Neural cell (in vitro differentiated cells): Measurements from ENCODE around the gene SRSF1. TPM values are rescaled to one million over a fixed set of nuclear protein-coding genes. Genes with fewer than 3 reads are reported as not detected.

Source experiments
- H2AFZ ChIP-seq: fragments of 200-600, 300-800 bp; sonication (generic), shearing (Covaris generic); 2 replicates; pipeline ENCODE4 v1.6.0; 2014; ENCODE audit warnings: low read depth, mild to moderate bottlenecking, antibody characterized with exemption, low read length, moderate library complexity
- H3F3A ChIP-seq: fragments of 200-600 bp; shearing (Covaris generic); 2 replicates; pipeline ENCODE4 v1.6.1; 2016; ENCODE audit warnings: mild to moderate bottlenecking, moderate library complexity, mixed read lengths, antibody characterized with exemption, low read length; ENCODE audit not compliant: insufficient read depth, poor library complexity, severe bottlenecking
- H3K27ac ChIP-seq: fragments of 200-600, 300-800 bp; sonication (generic), shearing (Covaris generic); 2 replicates; pipeline ENCODE4 v1.5.1; 2014; ENCODE audit warnings: mild to moderate bottlenecking, low read length, moderate library complexity
- H3K27me3 ChIP-seq: fragments of 300-800, 200-600 bp; sonication (generic), shearing (Covaris generic); 2 replicates; pipeline ENCODE4 v1.6.0; 2014; ENCODE audit warnings: mild to moderate bottlenecking, low read depth, low read length, moderate library complexity; ENCODE audit not compliant: insufficient read depth
- H3K36me3 ChIP-seq: fragments of 300-800, 200-600 bp; sonication (generic), shearing (Covaris generic); 2 replicates; pipeline ENCODE4 v1.5.1; 2014; ENCODE audit warnings: mild to moderate bottlenecking, antibody characterized with exemption, low read length, moderate library complexity; ENCODE audit not compliant: insufficient read depth
- H3K4me2 ChIP-seq: fragments of 300-800, 200-600 bp; sonication (generic), shearing (Covaris generic); 2 replicates; pipeline ENCODE4 v1.6.0; 2014; ENCODE audit warnings: mild to moderate bottlenecking, low read length
- H3K4me3 ChIP-seq: fragments of 300-800, 200-600 bp; sonication (generic), shearing (Covaris generic); 2 replicates; pipeline ENCODE4 v1.5.1; 2014; ENCODE audit warnings: mild to moderate bottlenecking, low read length, moderate library complexity
- H3K79me2 ChIP-seq: fragments of 200-600 bp; shearing (Covaris generic); replicated peaks from 2 replicates; pipeline ENCODE4 v1.6.0; 2014; ENCODE audit warnings: mild to moderate bottlenecking, low read length, moderate library complexity; ENCODE audit not compliant: insufficient read depth
- H3K9ac ChIP-seq: fragments of 300-800, 200-600 bp; sonication (generic), shearing (Covaris generic); 2 replicates; pipeline ENCODE4 v1.6.1; 2016; ENCODE audit warnings: mild to moderate bottlenecking, low read length, mixed read lengths
- H3K9me2 ChIP-seq: fragments of 200-600 bp; shearing (Covaris generic); 2 replicates; pipeline ENCODE4 v1.6.1; 2016; ENCODE audit warnings: mild to moderate bottlenecking, low read length, mixed read lengths; ENCODE audit not compliant: insufficient read depth
- H3K9me3 ChIP-seq: fragments of 200-600, 300-800 bp; sonication (generic), shearing (Covaris generic); 2 replicates; pipeline ENCODE4 v1.6.1; 2016; ENCODE audit warnings: mild to moderate bottlenecking, mixed run types, low read length, moderate library complexity, mixed read lengths
- H4K20me1 ChIP-seq: fragments of 200-600 bp; shearing (Covaris generic); 2 replicates; pipeline ENCODE4 v1.6.1; 2016; ENCODE audit warnings: mild to moderate bottlenecking, mixed run types; ENCODE audit not compliant: insufficient read depth
- EP300 ChIP-seq: fragments of 450-650 bp; conservative IDR thresholded peaks from 2 replicates; pipeline ENCODE4 v1.6.1; 2014; ENCODE audit warnings: antibody characterized with exemption, mild to moderate bottlenecking, moderate library complexity; ENCODE audit not compliant: poor library complexity, severe bottlenecking
- EZH2 ChIP-seq: fragments of 200-600, 300-800 bp; shearing (Covaris generic), sonication (generic); IDR thresholded peaks from 2 replicates; pipeline ENCODE4 v1.6.1; 2014; ENCODE audit warnings: antibody characterized with exemption, low read length, borderline replicate concordance, mild to moderate bottlenecking; ENCODE audit not compliant: insufficient read depth, poor library complexity, severe bottlenecking
- MXI1 ChIP-seq: fragments of 450-650 bp; conservative IDR thresholded peaks from 2 replicates; pipeline ENCODE4 v1.6.1; 2014; ENCODE audit warnings: antibody characterized with exemption, mild to moderate bottlenecking; ENCODE audit not compliant: poor library complexity, severe bottlenecking
- POLR2AphosphoS5 ChIP-seq: IDR thresholded peaks from 2 replicates; pipeline ENCODE4 v1.6.1; 2012
- RAD21 ChIP-seq: fragments of 450-650 bp; conservative IDR thresholded peaks from 2 replicates; pipeline ENCODE4 v1.6.1; 2014; ENCODE audit warnings: antibody characterized with exemption, mild to moderate bottlenecking, moderate library complexity
- SMC3 ChIP-seq: fragments of 450-650 bp; conservative IDR thresholded peaks from 2 replicates; pipeline ENCODE4 v1.6.1; 2014; ENCODE audit warnings: antibody characterized with exemption, mild to moderate bottlenecking, moderate library complexity; ENCODE audit not compliant: poor library complexity
- TAF1 ChIP-seq: IDR thresholded peaks from 2 replicates; pipeline ENCODE4 v1.6.1; 2012; ENCODE audit warnings: low read depth
- polyA plus RNA-seq: library from polyadenylated mRNA; depleted of rRNA; stranded (reverse); fragments of >200 nt; gene quantifications from 2 replicates; pipeline ENCODE4 v1.2.3, GENCODE V29; 2014
- TF ChIP-seq, protein P1 (sequence below): IDR thresholded peaks from 2 replicates; pipeline ENCODE4 v1.6.1; 2012; ENCODE audit warnings: borderline replicate concordance
- TF ChIP-seq, protein P2 (sequence below): fragments of 450-650 bp; IDR thresholded peaks from 2 replicates; pipeline ENCODE4 v1.5.1; 2014; ENCODE audit warnings: antibody characterized with exemption, mild to moderate bottlenecking, moderate library complexity; ENCODE audit not compliant: poor library complexity, severe bottlenecking

The SRSF1 gene
- polyA plus RNA-seq, 1 donor from 2014 or later, result 380 TPM

DNA sequence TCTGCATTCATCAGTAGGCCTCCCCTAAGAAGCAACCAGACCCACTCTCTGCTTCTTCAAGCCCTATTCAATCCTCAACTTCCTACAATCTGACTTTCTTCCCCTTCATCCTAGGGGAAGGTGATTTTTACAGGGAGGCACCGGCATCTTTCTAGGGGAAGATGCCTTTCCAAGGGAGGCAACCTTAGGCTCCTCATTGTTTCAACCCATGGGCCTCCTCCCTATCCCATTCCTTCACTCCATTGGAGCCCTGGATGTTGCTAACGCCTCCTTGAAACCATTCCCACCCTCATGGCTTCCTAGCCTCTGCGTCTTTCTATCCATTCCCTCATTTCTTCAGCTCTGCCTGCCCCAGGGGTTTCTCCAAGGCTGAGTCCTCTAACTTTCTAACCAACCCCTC is 49.2 kb downstream of the SRSF1 start:
- Histone ChIP-seq H3K36me3 (no peaks in the 10 kb centered on the region), H3K79me2 (peaks cover 22% of the 10 kb centered on the region), H4K20me1 (no peaks in the 10 kb centered on the region), H3K9ac (no peak overlapping the region), H3K27me3 (no peaks in the 10 kb centered on the region), H3K27ac (no peak overlapping the region), H3K4me3 (no peak overlapping the region), H2AFZ (no peak overlapping the region), H3K4me2 (no peak overlapping the region), H3K9me3 (no peaks in the 10 kb centered on the region), H3F3A (no peaks in the 10 kb centered on the region), H3K9me2 (no peaks in the 10 kb centered on the region)
- TF ChIP-seq EP300 (no peak), RAD21 (no peak), EZH2 (no peak), MXI1 (no peak), POLR2AphosphoS5 (no peak), TAF1 (no peak), SMC3 (no peak)
- TF ChIP-seq, protein P1, sequence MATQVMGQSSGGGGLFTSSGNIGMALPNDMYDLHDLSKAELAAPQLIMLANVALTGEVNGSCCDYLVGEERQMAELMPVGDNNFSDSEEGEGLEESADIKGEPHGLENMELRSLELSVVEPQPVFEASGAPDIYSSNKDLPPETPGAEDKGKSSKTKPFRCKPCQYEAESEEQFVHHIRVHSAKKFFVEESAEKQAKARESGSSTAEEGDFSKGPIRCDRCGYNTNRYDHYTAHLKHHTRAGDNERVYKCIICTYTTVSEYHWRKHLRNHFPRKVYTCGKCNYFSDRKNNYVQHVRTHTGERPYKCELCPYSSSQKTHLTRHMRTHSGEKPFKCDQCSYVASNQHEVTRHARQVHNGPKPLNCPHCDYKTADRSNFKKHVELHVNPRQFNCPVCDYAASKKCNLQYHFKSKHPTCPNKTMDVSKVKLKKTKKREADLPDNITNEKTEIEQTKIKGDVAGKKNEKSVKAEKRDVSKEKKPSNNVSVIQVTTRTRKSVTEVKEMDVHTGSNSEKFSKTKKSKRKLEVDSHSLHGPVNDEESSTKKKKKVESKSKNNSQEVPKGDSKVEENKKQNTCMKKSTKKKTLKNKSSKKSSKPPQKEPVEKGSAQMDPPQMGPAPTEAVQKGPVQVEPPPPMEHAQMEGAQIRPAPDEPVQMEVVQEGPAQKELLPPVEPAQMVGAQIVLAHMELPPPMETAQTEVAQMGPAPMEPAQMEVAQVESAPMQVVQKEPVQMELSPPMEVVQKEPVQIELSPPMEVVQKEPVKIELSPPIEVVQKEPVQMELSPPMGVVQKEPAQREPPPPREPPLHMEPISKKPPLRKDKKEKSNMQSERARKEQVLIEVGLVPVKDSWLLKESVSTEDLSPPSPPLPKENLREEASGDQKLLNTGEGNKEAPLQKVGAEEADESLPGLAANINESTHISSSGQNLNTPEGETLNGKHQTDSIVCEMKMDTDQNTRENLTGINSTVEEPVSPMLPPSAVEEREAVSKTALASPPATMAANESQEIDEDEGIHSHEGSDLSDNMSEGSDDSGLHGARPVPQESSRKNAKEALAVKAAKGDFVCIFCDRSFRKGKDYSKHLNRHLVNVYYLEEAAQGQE, result no peak
- TF ChIP-seq, protein P2, sequence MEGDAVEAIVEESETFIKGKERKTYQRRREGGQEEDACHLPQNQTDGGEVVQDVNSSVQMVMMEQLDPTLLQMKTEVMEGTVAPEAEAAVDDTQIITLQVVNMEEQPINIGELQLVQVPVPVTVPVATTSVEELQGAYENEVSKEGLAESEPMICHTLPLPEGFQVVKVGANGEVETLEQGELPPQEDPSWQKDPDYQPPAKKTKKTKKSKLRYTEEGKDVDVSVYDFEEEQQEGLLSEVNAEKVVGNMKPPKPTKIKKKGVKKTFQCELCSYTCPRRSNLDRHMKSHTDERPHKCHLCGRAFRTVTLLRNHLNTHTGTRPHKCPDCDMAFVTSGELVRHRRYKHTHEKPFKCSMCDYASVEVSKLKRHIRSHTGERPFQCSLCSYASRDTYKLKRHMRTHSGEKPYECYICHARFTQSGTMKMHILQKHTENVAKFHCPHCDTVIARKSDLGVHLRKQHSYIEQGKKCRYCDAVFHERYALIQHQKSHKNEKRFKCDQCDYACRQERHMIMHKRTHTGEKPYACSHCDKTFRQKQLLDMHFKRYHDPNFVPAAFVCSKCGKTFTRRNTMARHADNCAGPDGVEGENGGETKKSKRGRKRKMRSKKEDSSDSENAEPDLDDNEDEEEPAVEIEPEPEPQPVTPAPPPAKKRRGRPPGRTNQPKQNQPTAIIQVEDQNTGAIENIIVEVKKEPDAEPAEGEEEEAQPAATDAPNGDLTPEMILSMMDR, result no peak

DNA sequence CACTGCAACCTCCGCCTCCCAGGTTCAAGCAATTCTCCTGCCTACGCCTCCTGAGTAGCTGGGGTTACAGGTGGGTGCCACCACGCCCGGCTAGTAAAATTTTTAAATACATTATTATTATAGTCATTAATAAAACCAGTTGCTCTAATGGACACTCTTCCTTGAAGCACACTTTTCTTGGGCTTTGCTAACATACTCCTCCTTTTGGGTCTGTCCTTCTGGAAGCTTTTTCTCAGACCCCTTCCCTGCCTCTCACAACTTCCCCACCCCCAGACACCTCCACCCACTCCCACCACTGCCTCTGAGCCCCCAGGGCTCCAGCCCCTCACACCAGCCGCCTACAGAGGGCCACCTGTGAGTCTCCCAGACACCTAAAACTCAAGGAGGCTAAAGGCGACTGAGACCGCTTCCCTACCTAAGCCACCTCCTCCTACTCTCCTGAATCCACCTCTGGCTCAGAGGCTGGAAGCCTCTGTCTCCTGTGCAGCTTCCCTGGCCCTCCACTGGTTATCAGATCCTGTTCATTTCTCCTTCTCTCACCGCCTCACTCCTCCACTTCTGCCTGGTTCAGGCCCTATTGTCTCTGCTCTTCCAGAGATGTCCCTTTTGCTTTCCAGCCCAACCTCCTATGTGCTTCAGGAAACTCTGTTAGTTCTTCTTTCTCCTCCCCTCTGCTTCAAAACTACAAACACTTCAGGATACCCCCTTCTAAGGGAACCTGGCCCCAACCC is 49.8 kb downstream of the SRSF1 start:
- Histone ChIP-seq H3K27me3 (no peaks in the 10 kb centered on the region), H3K27ac (no peak overlapping the region), H3K4me3 (no peak overlapping the region), H3K9me2 (no peaks in the 10 kb centered on the region), H2AFZ (no peak overlapping the region), H3F3A (no peaks in the 10 kb centered on the region), H3K36me3 (no peaks in the 10 kb centered on the region), H3K79me2 (peaks cover 27% of the 10 kb centered on the region), H3K9ac (no peak overlapping the region), H3K4me2 (no peak overlapping the region), H4K20me1 (no peaks in the 10 kb centered on the region), H3K9me3 (no peaks in the 10 kb centered on the region)
- TF ChIP-seq EZH2, result no peak
- TF ChIP-seq TAF1, result no peak
- TF ChIP-seq, protein P1, result no peak
- TF ChIP-seq EP300, result no peak
- TF ChIP-seq MXI1, result no peak
- TF ChIP-seq SMC3, result no peak
- TF ChIP-seq, protein P2, result no peak
- no peak for TF ChIP-seq RAD21
- no peak for TF ChIP-seq POLR2AphosphoS5
